HG03139 (cell line): ENCODE data around the gene PDX1.

Source experiments
- ATAC-seq: cut with Tn5 transposase; IDR thresholded peaks from one replicate; pipeline ENCODE4 v1.9.1; 2021; ENCODE audit not compliant: unreplicated experiment

PDX1 gene

GRCh38 chr13:27921961-27922882 is 2.4 kb downstream of the PDX1 start:
- ATAC-seq: no peak

DNA sequence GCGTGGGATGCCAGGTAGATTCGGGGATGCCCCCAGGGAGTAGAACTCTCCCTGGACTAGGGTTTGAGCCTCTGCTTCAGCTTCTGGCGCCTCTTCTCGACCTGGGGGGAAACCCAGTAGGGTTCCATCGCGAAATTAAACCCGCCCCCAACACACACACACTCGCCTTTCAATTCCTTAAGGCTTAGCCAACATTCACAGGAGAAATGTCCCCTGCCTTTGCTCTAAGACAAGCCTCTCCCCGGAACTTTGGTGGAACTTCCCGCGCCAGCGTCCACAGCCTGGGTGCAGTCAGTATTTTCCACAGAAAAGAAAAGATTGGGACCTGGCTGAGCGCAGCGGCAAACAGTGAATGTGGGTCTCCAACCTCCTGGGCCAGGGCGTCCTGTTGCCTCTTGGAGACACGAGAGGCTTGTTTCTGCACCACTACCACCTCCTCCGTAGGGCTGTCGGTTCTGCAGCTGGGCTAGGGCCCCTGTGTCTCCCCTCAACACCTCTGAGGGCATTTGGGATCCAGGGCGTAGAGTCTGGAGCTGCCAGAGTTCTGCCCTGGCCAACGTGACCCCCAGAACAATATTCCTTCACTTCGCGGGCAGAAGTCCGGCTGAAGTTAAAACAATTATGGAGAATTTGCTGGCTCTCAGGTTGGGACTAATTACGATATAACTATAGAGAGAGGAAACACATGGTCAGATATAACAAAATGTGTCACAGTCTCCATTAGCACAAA is 3.2 kb downstream of the PDX1 start:
- no peak for ATAC-seq

DNA sequence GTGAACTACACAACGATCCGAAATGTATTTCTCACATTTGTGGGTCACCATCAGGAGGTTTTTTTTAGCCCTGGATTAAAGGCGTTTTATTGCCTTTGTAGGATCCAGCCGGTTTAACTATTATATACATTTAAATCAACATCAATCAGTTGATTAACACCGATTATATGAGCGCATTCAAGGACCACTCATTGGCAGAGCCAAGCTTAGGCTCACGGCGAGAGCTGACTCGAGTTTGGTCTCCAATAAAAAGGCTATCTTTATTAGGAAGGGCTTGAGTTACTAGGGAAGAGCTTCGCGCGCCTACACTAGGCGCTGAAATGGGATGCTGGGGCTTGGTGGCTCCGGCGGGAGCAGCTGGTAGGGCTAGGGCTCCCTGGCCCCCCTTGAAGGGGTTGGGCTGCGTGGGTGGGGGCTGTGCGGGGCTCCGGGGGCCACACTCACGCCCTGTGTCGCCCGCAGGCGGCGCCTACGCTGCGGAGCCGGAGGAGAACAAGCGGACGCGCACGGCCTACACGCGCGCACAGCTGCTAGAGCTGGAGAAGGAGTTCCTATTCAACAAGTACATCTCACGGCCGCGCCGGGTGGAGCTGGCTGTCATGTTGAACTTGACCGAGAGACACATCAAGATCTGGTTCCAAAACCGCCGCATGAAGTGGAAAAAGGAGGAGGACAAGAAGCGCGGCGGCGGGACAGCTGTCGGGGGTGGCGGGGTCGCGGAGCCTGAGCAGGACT is 4.2 kb downstream of the PDX1 start:
- ATAC-seq: no peak

DNA sequence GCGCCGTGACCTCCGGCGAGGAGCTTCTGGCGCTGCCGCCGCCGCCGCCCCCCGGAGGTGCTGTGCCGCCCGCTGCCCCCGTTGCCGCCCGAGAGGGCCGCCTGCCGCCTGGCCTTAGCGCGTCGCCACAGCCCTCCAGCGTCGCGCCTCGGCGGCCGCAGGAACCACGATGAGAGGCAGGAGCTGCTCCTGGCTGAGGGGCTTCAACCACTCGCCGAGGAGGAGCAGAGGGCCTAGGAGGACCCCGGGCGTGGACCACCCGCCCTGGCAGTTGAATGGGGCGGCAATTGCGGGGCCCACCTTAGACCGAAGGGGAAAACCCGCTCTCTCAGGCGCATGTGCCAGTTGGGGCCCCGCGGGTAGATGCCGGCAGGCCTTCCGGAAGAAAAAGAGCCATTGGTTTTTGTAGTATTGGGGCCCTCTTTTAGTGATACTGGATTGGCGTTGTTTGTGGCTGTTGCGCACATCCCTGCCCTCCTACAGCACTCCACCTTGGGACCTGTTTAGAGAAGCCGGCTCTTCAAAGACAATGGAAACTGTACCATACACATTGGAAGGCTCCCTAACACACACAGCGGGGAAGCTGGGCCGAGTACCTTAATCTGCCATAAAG is 4.8 kb downstream of the PDX1 start:
- ATAC-seq: no peak

GRCh38 chr13:27925220-27925991 is 5.6 kb downstream of the PDX1 start:
- no peak for ATAC-seq

DNA sequence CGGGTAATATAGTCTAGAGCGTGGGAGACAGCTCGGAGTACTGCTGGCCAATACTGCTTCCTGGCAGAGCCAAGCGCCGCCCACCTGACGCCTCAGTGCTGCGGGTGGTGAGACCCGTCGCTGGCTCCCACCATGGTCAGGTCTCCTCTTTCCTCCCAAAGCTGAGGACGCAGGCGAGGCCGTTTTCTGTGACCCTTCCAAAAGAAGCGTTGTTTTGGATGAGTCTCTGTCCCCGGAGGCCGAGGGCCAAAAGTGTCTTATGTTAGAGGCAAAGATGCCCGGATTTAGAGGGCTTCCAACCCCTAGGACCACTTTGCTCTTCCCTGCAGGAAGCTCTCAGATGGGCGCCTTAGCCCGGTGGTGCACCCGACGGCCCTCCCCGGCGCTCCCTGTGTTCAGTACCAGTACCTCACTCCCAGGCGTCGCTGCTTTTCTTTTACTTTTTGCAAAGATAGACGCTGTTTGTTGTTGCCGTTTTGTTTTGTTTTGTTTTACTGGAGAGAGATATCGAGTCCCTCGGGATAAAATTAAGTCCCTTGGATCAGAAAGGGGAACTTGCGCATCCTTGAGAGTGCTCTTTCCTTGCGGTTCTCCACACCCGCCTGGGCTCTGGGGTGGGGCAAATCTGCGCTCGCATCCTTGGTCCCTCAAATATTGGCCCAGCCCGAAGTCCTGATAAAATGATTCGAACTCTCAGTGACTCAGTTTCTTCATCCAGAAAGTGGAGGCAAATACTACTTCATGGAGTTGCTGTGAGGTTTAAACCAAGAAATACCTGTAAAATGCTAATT is 7.0 kb downstream of the PDX1 start:
- ATAC-seq: no peak

DNA sequence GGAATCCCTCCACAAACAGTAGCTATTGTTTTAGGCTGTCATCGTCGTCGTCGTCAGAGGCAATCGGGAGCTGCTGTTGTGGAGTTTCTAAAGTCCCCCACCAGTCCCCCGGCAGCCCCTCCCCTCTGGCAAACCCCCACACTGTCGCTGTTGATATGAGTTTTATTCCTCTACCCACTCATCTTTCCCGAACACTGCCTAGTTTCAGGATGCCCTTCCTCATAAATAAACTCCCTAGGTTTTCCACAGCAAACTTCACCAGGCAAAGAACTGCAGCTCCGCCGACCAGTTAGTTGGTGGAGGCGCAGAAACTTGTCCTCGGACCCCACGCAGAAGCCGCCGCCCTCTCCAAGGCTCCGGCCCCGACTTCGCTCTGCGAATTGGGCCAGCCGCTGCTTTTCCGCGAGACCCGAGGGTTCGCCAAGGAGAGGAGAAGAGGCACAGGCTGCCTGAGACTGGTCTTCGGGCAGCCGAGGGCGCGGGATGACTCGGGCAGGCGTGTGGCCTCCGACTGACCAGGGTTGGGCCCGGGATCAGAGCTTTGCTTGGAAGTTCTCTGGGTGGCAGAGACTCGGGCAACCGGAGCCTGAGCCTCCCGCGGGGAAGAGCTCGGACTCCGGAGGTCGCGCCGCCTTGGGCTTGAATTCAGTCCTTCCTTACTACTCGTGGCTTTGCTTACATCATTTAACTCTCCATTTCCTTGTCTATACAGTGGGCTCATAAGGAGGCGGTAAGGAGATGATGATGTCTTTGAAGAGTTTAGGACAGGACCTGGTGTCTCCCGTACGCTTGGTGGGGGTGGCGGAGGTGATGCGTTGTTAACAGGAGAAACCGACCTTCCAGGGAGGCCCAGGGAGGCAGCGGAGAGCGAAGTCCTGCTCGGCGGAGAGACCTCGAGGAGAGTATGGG is 7.9 kb downstream of the PDX1 start:
- ATAC-seq: no peak

DNA sequence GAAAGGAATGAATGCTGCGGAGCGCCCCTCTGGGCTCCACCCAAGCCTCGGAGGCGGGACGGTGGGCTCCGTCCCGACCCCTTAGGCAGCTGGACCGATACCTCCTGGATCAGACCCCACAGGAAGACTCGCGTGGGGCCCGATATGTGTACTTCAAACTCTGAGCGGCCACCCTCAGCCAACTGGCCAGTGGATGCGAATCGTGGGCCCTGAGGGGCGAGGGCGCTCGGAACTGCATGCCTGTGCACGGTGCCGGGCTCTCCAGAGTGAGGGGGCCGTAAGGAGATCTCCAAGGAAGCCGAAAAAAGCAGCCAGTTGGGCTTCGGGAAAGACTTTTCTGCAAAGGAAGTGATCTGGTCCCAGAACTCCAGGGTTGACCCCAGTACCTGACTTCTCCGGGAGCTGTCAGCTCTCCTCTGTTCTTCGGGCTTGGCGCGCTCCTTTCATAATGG is 8.6 kb downstream of the PDX1 start:
- ATAC-seq: no peak

GRCh38 chr13:27928805-27929753 is 9.3 kb downstream of the PDX1 start:
- ATAC-seq: no peak

DNA sequence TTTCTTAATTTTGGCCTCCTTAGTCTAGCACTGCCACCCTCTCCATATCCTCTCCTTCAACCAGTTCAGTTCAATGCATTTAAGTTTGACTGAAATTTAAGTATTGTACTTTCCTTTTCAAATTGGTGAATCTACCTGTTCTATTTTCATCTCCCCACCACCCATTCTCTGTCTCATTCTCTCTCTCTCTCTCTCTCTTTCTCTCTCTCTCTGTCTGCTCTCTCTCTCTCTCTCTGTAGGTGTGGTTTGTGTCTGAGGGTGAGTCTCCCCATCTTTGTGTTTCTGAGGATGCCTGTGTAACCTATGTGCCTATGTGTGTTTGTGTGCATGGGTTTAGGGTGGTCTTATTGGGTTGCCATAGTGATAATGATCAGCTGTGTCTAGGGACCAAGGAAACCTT is 10.1 kb downstream of the PDX1 start:
- ATAC-seq: no peak

GRCh38 chr13:27933118-27933517 is 13.3 kb downstream of the PDX1 start:
- no peak for ATAC-seq

DNA sequence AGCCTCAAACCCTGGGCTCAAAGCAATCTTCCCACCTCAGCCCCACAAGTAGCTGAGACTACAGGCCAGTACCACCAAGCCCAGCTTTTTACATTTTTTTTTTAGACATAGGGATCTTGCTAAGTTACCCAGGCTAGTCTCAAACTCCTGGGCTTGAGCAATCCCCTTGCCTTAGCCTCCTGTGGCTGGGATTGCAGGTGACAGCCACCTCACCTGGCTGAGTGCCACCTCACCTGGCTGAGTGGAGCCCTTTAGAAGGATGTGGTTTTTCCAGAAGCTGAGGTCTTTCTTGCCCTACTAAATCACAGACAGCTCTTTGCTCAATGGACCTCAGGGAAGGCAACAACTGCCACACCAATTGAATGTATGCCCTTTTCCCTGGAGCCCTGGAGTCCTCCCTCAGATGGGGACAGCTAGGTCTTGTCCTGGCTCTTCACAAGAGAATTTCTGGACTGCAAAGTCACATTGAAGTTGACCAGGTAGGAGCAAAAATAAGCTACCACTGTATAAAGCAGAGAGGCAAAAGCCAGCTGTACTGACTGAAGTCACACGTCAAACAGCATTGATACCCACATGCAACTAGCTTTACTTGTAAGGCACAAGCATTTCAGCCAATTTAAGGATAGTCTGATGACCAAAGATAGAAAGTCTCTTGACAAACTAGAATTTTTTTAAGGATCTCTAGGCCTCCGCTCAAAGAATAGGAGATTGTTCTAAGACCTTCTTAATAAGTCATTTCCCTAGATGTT is 14.0 kb downstream of the PDX1 start:
- ATAC-seq: no peak

- no peak for ATAC-seq
Measured at GRCh38 chr13:27942972-27943371, 23.2 kb downstream of the PDX1 start.

GRCh38 chr13:27952876-27953675 is 33.3 kb downstream of the PDX1 start:
- ATAC-seq: no peak

DNA sequence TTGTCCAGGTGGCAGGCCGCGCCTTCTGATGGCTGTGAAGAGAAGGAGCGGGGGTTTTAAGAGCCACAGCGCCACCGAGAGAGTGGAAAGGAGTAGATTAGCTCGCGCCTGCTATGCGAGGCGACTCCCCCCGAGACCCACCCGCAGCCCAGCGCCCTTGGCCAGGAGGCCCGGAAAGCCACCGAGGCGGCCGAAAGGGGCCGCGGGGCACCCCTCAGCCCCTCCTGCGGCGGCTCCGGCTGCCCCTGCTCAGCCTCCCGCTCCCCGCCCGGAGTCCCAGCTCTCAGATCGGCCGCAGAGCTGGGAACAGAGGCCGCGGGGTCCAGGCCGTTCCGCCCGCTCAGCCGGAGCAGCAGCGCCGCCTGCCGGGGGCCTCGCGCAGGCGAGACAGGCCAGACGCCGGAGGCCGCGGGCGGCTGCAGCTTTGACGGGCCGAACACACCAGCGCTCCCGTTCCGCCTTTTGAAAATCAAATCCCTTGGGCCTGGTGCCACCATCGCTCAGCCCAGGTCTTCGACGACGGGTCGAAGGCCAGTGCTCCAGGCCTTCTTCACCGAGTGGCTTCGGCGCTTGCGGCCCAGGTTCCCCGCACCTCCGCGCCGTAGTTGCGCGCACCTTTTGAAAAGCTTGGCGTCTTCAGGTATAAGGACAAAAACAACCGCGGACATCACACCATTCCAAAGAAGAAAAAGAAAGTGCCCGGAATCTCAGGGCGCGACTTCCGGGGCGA is 34.0 kb downstream of the PDX1 start:
- peak; percentile 86 for ATAC-seq
